B cell (primary cell): ENCODE data around the gene SHOC2. TPM values are rescaled to one million over a fixed set of nuclear protein-coding genes. Genes with fewer than 3 reads are reported as not detected.

Source experiments
- ATAC-seq: fragments of 200-7000 bp; cut with Tn5 transposase; one replicate; pipeline ENCODE4 v1.10.0; 2021; ENCODE audit warnings: low read depth, mild to moderate bottlenecking, moderate number of reproducible peaks, moderate library complexity
- CTCF ChIA-PET: fragments of 350-600 bp; sonication (Branson Sonifier 250); formaldehyde crosslinking; loops from one replicate; lab custom pipeline; 2021; ENCODE audit warnings: antibody characterized with exemption, inconsistent platforms; lab: Charles Lee
- POLR2A ChIA-PET: fragments of 350-600 bp; sonication (Branson Sonifier 250); formaldehyde crosslinking; loops from one replicate; lab custom pipeline; 2021; ENCODE audit warnings: antibody characterized with exemption; lab: Charles Lee
- DNase-seq: peaks from one replicate; pipeline ENCODE4 v3.0.0; 2013
- H2AFZ ChIP-seq: 2 replicates; pipeline ENCODE4 v1.6.1; 2012; ENCODE audit warnings: mild to moderate bottlenecking, low read depth, low read length; ENCODE audit not compliant: insufficient read depth, poor library complexity, severe bottlenecking
- H3K27ac ChIP-seq, 2 donors: 1 replicate in 1 of 2; 2 replicates in 1 of 2; pipeline ENCODE4 v1.5.1; 2012 to 2013; ENCODE audit warnings: low read length in 2 of 2, mild to moderate bottlenecking in 2 of 2, moderate library complexity in 1 of 2
- H3K27me3 ChIP-seq, 4 experiments: fragments of 200-600 bp in 1 of 4; sonication (generic) in 1 of 4; replicated peaks in 1 of 4; 1 replicate in 2 of 4; 2 replicates in 2 of 4; pipeline versions ENCODE4 v1.6.1 to v1.7.0; 2013 to 2016; ENCODE audit warnings: low read length in 3 of 4, mild to moderate bottlenecking in 2 of 4, mixed read lengths in 1 of 4, moderate library complexity in 1 of 4; ENCODE audit not compliant: insufficient read depth in 4 of 4, control insufficient read depth in 3 of 4; ENCODE audit errors: control extremely low read depth in 1 of 4
- H3K36me3 ChIP-seq, 2 experiments: replicated peaks in 1 of 2; 1 replicate in 1 of 2; 2 replicates in 1 of 2; pipeline versions ENCODE4 v1.6.1 to v1.7.1; 2013; ENCODE audit warnings: low read length in 1 of 2; ENCODE audit not compliant: insufficient read depth in 2 of 2, control insufficient read depth in 1 of 2; ENCODE audit errors: control extremely low read depth in 1 of 2, extremely low read depth in 1 of 2
- H3K4me1 ChIP-seq, 2 donors: fragments of 200-600 bp in 1 of 2; sonication (generic) in 1 of 2; 1 replicate in 1 of 2; 2 replicates in 1 of 2; pipeline versions ENCODE4 v1.5.1 to v1.6.1; 2013 to 2017; ENCODE audit warnings: low read length in 2 of 2; ENCODE audit not compliant: control insufficient read depth in 2 of 2, insufficient read depth in 2 of 2
- H3K4me2 ChIP-seq: replicated peaks from 2 replicates; pipeline ENCODE3; 2012; ENCODE audit warnings: mild to moderate bottlenecking, low read depth, low read length; ENCODE audit not compliant: poor library complexity, severe bottlenecking
- H3K4me3 ChIP-seq, 5 experiments: fragments of 200-600 bp in 1 of 5; sonication (generic) in 1 of 5; 1 replicate in 3 of 5; 2 replicates in 2 of 5; pipeline versions ENCODE4 v1.5.1 to v1.7.0; 2011 to 2016; ENCODE audit warnings: low read length in 4 of 5, mild to moderate bottlenecking in 4 of 5, low read depth in 2 of 5, control low read depth in 1 of 5, moderate library complexity in 1 of 5; ENCODE audit not compliant: insufficient read depth in 1 of 5; ENCODE audit errors: control extremely low read depth in 1 of 5, extremely low read depth in 1 of 5
- H3K79me2 ChIP-seq: fragments of 200-600 bp; sonication (generic); one replicate; pipeline ENCODE4 v1.6.0; 2016; ENCODE audit warnings: low read length; ENCODE audit not compliant: control insufficient read depth, insufficient read depth
- H3K9ac ChIP-seq: fragments of 200-600 bp; sonication (generic); 2 replicates; pipeline ENCODE4 v1.6.1; 2017; ENCODE audit warnings: mild to moderate bottlenecking, low read length, moderate library complexity
- H3K9me3 ChIP-seq, 3 donors: one replicate each; pipeline versions ENCODE4 v1.6.1 to v1.7.1; 2013; ENCODE audit warnings: low read length in 2 of 3; ENCODE audit not compliant: control insufficient read depth in 2 of 3, insufficient read depth in 1 of 3; ENCODE audit errors: control extremely low read depth in 1 of 3
- H4K20me1 ChIP-seq: 2 replicates; pipeline ENCODE4 v1.6.0; 2012; ENCODE audit warnings: mild to moderate bottlenecking, low read length; ENCODE audit not compliant: insufficient read depth, control insufficient read depth, poor library complexity, severe bottlenecking
- H3K27ac Mint-ChIP-seq: one replicate; pipeline ENCODE4 v1.8.0; 2021; ENCODE audit warnings: mixed read lengths
- H3K27me3 Mint-ChIP-seq: one replicate; pipeline ENCODE4 v1.8.0; 2021; ENCODE audit warnings: mixed read lengths
- H3K4me1 Mint-ChIP-seq: one replicate; pipeline ENCODE4 v1.8.0; 2021; ENCODE audit warnings: mixed read lengths
- H3K4me3 Mint-ChIP-seq: one replicate; pipeline ENCODE4 v1.8.0; 2021; ENCODE audit warnings: mixed read lengths
- H3K9me3 Mint-ChIP-seq: one replicate; pipeline ENCODE4 v1.8.0; 2022; ENCODE audit warnings: mixed read lengths; ENCODE audit not compliant: insufficient read depth
- EZH2 ChIP-seq: IDR thresholded peaks from 2 replicates; pipeline ENCODE4 v1.6.1; 2012; ENCODE audit warnings: borderline replicate concordance, low read depth, mild to moderate bottlenecking, moderate library complexity, low read length; ENCODE audit not compliant: insufficient read depth, poor library complexity, severe bottlenecking
- WGBS: methylation state at CpG from one replicate; pipeline ENCODE4 v1.1.5; 2013; ENCODE audit warnings: missing lambda C conversion rate; ENCODE audit not compliant: insufficient coverage; 5-methylcytosine and 5-hydroxymethylcytosine counted together
- intact Hi-C: fragments of 100-400 bp; cut with micrococcal nuclease; formaldehyde crosslinking; loops from one replicate; pipeline ENCODE4 v1.10.0; 2022
- polyA plus RNA-seq: library from polyadenylated mRNA; depleted of rRNA; stranded (reverse); fragments of >200 nt; gene quantifications from 2 replicates; pipeline ENCODE4 v1.2.3, GENCODE V29; 2012
- total RNA-seq, 2 donors: library from RNA; stranded (reverse); fragments of 120-200 nt in 1 of 2; gene quantifications; 1 replicate in 1 of 2; 2 replicates in 1 of 2; pipeline versions ENCODE4 v1.2.3 to v1.2.4, GENCODE V29; 2013 to 2022
- TF ChIP-seq, protein P1 (sequence below): fragments of 200-600 bp; IDR thresholded peaks from one replicate; pipeline ENCODE4 v1.8.0; 2022; ENCODE audit warnings: antibody characterized with exemption, mild to moderate bottlenecking

SHOC2 gene
- total and polyA plus RNA-seq, 2 donors (not counting 1 experiment from before 2014, with no cell fraction given), result 13.3 to 116 TPM

DNA sequence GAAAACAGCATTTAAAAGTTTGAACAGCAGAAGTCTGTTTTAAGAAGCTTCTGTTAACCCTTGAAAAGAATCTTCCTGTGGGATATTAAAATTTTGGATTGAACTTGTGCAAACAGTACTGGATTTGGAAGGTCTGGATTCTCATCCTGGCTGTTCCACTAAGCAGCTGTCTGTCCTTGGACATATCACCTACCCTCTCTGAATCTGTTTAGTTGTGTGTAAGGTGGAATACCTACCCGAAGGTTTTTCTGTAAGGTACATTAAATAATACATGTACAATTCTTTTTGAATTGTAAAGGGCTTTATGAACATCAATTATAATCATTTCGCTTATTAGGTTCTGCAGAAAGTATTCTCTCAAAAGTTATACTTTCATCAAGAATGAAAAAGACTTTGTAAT lies 45.5 kb upstream of the SHOC2 start:
- no CpG with 5 or more reads among the region's 2 CpGs for WGBS
- peak overlapping the region; percentile 88 for H3K9ac ChIP-seq
- no peaks in the 10 kb centered on the region for H3K9me3 Mint-ChIP-seq
- peak overlapping the region; percentile 80 for H3K27ac Mint-ChIP-seq
- no peak for DNase-seq
- intact Hi-C loops, result loop anchor here (1.0 to 5.0 kb wide), 4 partner anchors 19 to 307 kb away; partner anchors contain the start of genes BBIP1, SHOC2 and SMC3
- peaks cover 88% of the 10 kb centered on the region for H3K79me2 ChIP-seq
- H3K36me3 ChIP-seq, result peaks cover 0 to 27% of the 10 kb centered on the region in 2 experiments
- CTCF ChIA-PET, result interaction anchor here (1.8 to 2.3 kb wide), 4 partner anchors 20 to 128 kb away, joined by 6 to 56 read pairs (median 8); no protein-coding TSS in a partner anchor
- H3K27ac ChIP-seq, result peak overlapping the region; percentile 89 to 94
- no peak overlapping the region for H2AFZ ChIP-seq
- peaks cover 55% of the 10 kb centered on the region for H3K4me1 Mint-ChIP-seq
- H3K27me3 Mint-ChIP-seq, result no peaks in the 10 kb centered on the region
- ATAC-seq, result no peak
- TF ChIP-seq, protein P1, sequence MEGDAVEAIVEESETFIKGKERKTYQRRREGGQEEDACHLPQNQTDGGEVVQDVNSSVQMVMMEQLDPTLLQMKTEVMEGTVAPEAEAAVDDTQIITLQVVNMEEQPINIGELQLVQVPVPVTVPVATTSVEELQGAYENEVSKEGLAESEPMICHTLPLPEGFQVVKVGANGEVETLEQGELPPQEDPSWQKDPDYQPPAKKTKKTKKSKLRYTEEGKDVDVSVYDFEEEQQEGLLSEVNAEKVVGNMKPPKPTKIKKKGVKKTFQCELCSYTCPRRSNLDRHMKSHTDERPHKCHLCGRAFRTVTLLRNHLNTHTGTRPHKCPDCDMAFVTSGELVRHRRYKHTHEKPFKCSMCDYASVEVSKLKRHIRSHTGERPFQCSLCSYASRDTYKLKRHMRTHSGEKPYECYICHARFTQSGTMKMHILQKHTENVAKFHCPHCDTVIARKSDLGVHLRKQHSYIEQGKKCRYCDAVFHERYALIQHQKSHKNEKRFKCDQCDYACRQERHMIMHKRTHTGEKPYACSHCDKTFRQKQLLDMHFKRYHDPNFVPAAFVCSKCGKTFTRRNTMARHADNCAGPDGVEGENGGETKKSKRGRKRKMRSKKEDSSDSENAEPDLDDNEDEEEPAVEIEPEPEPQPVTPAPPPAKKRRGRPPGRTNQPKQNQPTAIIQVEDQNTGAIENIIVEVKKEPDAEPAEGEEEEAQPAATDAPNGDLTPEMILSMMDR, result no peak
- TF ChIP-seq EZH2, result no peak
- H3K4me1 ChIP-seq, result peaks cover 37% of the 10 kb centered on the region in 2 donors
- H3K27me3 ChIP-seq, result no peaks in the 10 kb centered on the region
- H3K4me3 Mint-ChIP-seq, result peak overlapping the region; percentile 89
- POLR2A ChIA-PET, result no interaction called here
- H3K4me2 ChIP-seq, result peak overlapping the region; percentile 87
- H3K4me3 ChIP-seq, result peak overlapping the region; percentile 82 to 94 (median 85)
- peaks cover 11% of the 10 kb centered on the region for H4K20me1 ChIP-seq
- no peaks in the 10 kb centered on the region for H3K9me3 ChIP-seq

DNA sequence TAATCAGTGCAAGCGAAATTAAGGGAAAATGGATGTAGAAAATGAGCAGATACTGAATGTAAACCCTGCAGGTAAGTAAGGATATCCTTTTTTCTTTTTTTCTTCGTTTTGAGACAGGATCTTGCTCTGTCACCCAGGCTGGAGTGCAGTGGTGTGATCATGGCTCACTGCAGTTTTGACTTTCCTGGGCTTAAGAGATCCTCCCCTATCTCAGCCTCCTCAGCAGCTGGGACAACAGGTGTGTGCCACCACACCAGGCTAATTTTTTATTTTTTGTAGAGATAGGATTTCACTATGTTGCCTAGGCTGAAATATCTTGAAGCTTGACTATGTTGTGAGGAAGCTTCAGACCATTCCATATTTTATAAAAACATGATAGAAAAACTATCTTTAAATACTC lies 43.4 kb upstream of the SHOC2 start:
- H3K9me3 ChIP-seq, result no peaks in the 10 kb centered on the region
- POLR2A ChIA-PET, result no interaction called here
- H3K4me1 Mint-ChIP-seq, result peaks cover 40% of the 10 kb centered on the region

More for the DNA sequence above, 43.4 kb upstream of the SHOC2 start:
- no peaks in the 10 kb centered on the region for H3K9me3 Mint-ChIP-seq
- no peaks in the 10 kb centered on the region for H3K27me3 Mint-ChIP-seq
- 60% methylated on average over 1 of the region's 2 CpGs for WGBS
- ATAC-seq (no peak), DNase-seq (no peak)
- H4K20me1 ChIP-seq, result peaks cover 25% of the 10 kb centered on the region
- no peaks in the 10 kb centered on the region for H3K27me3 ChIP-seq
- peaks cover 16% of the 10 kb centered on the region in 2 donors for H3K4me1 ChIP-seq
- peak overlapping the region; percentile 6 for H3K27ac Mint-ChIP-seq
- TF ChIP-seq, protein P1, result no peak
- TF ChIP-seq EZH2, result no peak
- no peak overlapping the region for H3K4me3 ChIP-seq
- H3K27ac ChIP-seq, result peak overlapping the region in 1 of 2 donors; percentile 62
- CTCF ChIA-PET, result interaction anchor here (1.0 to 10.5 kb wide), 8 partner anchors 10 to 130 kb away, joined by 4 to 93 read pairs (median 6); no protein-coding TSS in a partner anchor
- no peak overlapping the region for H3K4me2 ChIP-seq
- peaks cover 79% of the 10 kb centered on the region for H3K79me2 ChIP-seq
- H2AFZ ChIP-seq, result no peak overlapping the region
- no peak overlapping the region for H3K9ac ChIP-seq
- intact Hi-C loops, result no loop called here
- peaks cover 0 to 47% of the 10 kb centered on the region in 2 experiments for H3K36me3 ChIP-seq
- H3K4me3 Mint-ChIP-seq, result no peak overlapping the region
